HCT116 (cell line): ENCODE measurements around the gene LAMA1. TPM values are rescaled to one million over a fixed set of nuclear protein-coding genes. Genes with fewer than 3 reads are reported as not detected.

Experiments used
- ATAC-seq: fragments of 200-7000 bp; cut with Tn5 transposase; 2 replicates; pipeline ENCODE4 v1.9.1; 2020; ENCODE audit warnings: mild to moderate bottlenecking, moderate library complexity
- BruUV-seq: library from RNA; stranded (reverse); fragments of 400-500 nt; replicated peaks from 2 replicates; lab custom pipeline; 2021; lab: Mats Ljungman, UMichigan
- CTCF ChIA-PET: fragments of 300-600 bp; sonication (Branson Sonifier 250); formaldehyde crosslinking; loops from one replicate; lab custom pipeline; 2021; ENCODE audit warnings: antibody characterized with exemption; lab: Charles Lee
- POLR2A ChIA-PET: fragments of 300-600, 350-600 bp; sonication (Branson Sonifier 250); formaldehyde crosslinking; loops from one replicate; lab custom pipeline; 2021; ENCODE audit warnings: antibody characterized with exemption; lab: Charles Lee
- RAD21 ChIA-PET, 2 experiments: fragments of 300-600 bp; sonication (Branson Sonifier 250); formaldehyde crosslinking; loops; one replicate each; lab custom pipeline; 2023; ENCODE audit warnings: low total read pairs in 2 of 2; ENCODE audit not compliant: uncharacterized antibody in 2 of 2, unreplicated experiment in 2 of 2, low non-redundant PET in 1 of 2; lab: Charles Lee
- DNase-seq: peaks from one replicate; pipeline ENCODE4 v3.0.0-alpha.2; 2010; ENCODE audit warnings: low read depth, low spot score
- H2AFZ ChIP-seq: fragments of 200-600 bp; shearing (Covaris generic), sonication (generic); 2 replicates; pipeline ENCODE4 v1.6.1; 2017; ENCODE audit warnings: low read depth, mixed run types, mixed read lengths, antibody characterized with exemption, low read length; ENCODE audit not compliant: poor library complexity, severe bottlenecking
- H3K27ac ChIP-seq: 2 replicates; pipeline ENCODE4 v1.5.1; 2012; ENCODE audit warnings: low read depth, low read length
- H3K27me3 ChIP-seq: fragments of 200-600 bp; sonication (generic); 2 replicates; pipeline ENCODE4 v1.6.1; 2016; ENCODE audit warnings: mixed run types, low read length, mixed read lengths; ENCODE audit not compliant: insufficient read depth
- H3K36me3 ChIP-seq, 2 experiments: fragments of 200-500 bp in 1 of 2; fragments of 200-600 bp in 1 of 2; sonication (Bioruptor generic) in 1 of 2; sonication (generic) in 1 of 2; 2 replicates each; pipeline versions ENCODE4 v1.5.1 to v1.6.1; 2014 to 2016; ENCODE audit warnings: low read length in 2 of 2, inconsistent platforms in 1 of 2, mixed read lengths in 1 of 2, mixed run types in 1 of 2; ENCODE audit not compliant: insufficient read depth in 2 of 2, control insufficient read depth in 1 of 2
- H3K4me1 ChIP-seq, 2 experiments: fragments of 200-600 bp in 1 of 2; sonication (generic) in 1 of 2; 2 replicates each; pipeline versions ENCODE4 v1.5.1 to v1.6.1; 2012 to 2017; ENCODE audit warnings: low read length in 2 of 2, inconsistent platforms in 1 of 2, mild to moderate bottlenecking in 1 of 2, mixed read lengths in 1 of 2, mixed run types in 1 of 2, moderate library complexity in 1 of 2; ENCODE audit not compliant: insufficient read depth in 2 of 2, control insufficient read depth in 1 of 2
- H3K4me2 ChIP-seq: fragments of 200-600 bp; sonication (generic); 2 replicates; pipeline ENCODE4 v1.6.1; 2017; ENCODE audit warnings: mixed run types, low read length, mixed read lengths
- H3K4me3 ChIP-seq, 2 experiments: fragments of 200-600 bp in 1 of 2; sonication (generic) in 1 of 2; replicated peaks in 1 of 2; 2 replicates each; pipeline ENCODE4 v1.5.1; 2011 to 2016; ENCODE audit warnings: low read length in 2 of 2, control low read depth in 1 of 2, low read depth in 1 of 2, mild to moderate bottlenecking in 1 of 2, mixed read lengths in 1 of 2, mixed run types in 1 of 2
- H3K79me2 ChIP-seq: fragments of 200-600 bp; sonication (generic); 2 replicates; pipeline ENCODE4 v1.6.1; 2017; ENCODE audit warnings: mild to moderate bottlenecking, mixed run types, low read length, moderate library complexity, mixed read lengths; ENCODE audit not compliant: insufficient read depth
- H3K9ac ChIP-seq: fragments of 200-600 bp; sonication (generic); 2 replicates; pipeline ENCODE4 v1.6.1; 2016; ENCODE audit warnings: low read length, mixed read lengths
- H3K9me2 ChIP-seq: fragments of 200-600 bp; sonication (generic), shearing (Covaris generic); 2 replicates; pipeline ENCODE4 v1.6.1; 2017; ENCODE audit warnings: mixed run types, mild to moderate bottlenecking, moderate library complexity; ENCODE audit not compliant: insufficient read depth
- H3K9me3 ChIP-seq, 2 experiments: fragments of 200-500 bp in 1 of 2; fragments of 200-600 bp in 1 of 2; sonication (Bioruptor generic) in 1 of 2; sonication (generic) in 1 of 2; 2 replicates each; pipeline ENCODE4 v1.6.1; 2014 to 2017; ENCODE audit warnings: low read length in 2 of 2, mixed read lengths in 2 of 2, inconsistent platforms in 1 of 2, low read depth in 1 of 2, mild to moderate bottlenecking in 1 of 2, mixed run types in 1 of 2, moderate library complexity in 1 of 2; ENCODE audit not compliant: control insufficient read depth in 1 of 2, insufficient read depth in 1 of 2
- H4K20me1 ChIP-seq: fragments of 200-600 bp; sonication (generic), shearing (Covaris generic); 2 replicates; pipeline ENCODE4 v1.6.1; 2017; ENCODE audit warnings: mixed run types, mild to moderate bottlenecking, moderate library complexity; ENCODE audit not compliant: insufficient read depth
- CBX3 ChIP-seq: IDR thresholded peaks from 2 replicates; pipeline ENCODE4 v1.6.1; 2012; ENCODE audit warnings: low read depth
- EGR1 ChIP-seq: IDR thresholded peaks from 2 replicates; pipeline ENCODE4 v1.6.1; 2012; ENCODE audit warnings: low read depth
- ELF1 ChIP-seq: IDR thresholded peaks from 2 replicates; pipeline ENCODE4 v1.6.1; 2012; ENCODE audit warnings: low read depth, borderline replicate concordance
- EZH2phosphoT487 ChIP-seq: fragments of 200-600 bp; IDR thresholded peaks from 2 replicates; pipeline ENCODE4 v1.6.1; 2018; ENCODE audit warnings: antibody characterized with exemption, borderline replicate concordance
- JUND ChIP-seq: IDR thresholded peaks from 2 replicates; pipeline ENCODE4 v1.6.1; 2012
- MAX ChIP-seq: IDR thresholded peaks from 2 replicates; pipeline ENCODE4 v1.6.1; 2012
- POLR2A ChIP-seq: IDR thresholded peaks from 2 replicates; pipeline ENCODE4 v1.7.0; 2011; ENCODE audit warnings: borderline replicate concordance; ENCODE audit not compliant: insufficient read depth, insufficient read length; ENCODE audit errors: extremely low read depth
- POLR2AphosphoS5 ChIP-seq: IDR thresholded peaks from 2 replicates; pipeline ENCODE4 v1.6.1; 2011; ENCODE audit warnings: mild to moderate bottlenecking, low read depth, low read length, moderate library complexity
- SP1 ChIP-seq: IDR thresholded peaks from 2 replicates; pipeline ENCODE4 v1.6.1; 2012; ENCODE audit warnings: low read depth
- ZFX ChIP-seq: fragments of 450-650 bp; IDR thresholded peaks from 2 replicates; pipeline ENCODE4 v1.6.1; 2017
- intact Hi-C: fragments of 100-400 bp; cut with micrococcal nuclease; formaldehyde crosslinking; loops from 2 replicates; pipeline ENCODE4 v1.10.0; 2022
- total RNA-seq: library from RNA; stranded (reverse); gene quantifications from one replicate; pipeline ENCODE4 v1.2.1, GENCODE V29; 2021; ENCODE audit not compliant: unreplicated experiment
- TF ChIP-seq, protein P1 (sequence below): IDR thresholded peaks from 2 replicates; pipeline ENCODE4 v1.6.1; 2011; ENCODE audit warnings: mild to moderate bottlenecking, low read length, moderate library complexity; ENCODE audit not compliant: insufficient replicate concordance; ENCODE audit errors: extremely low read depth

Gene LAMA1
- total RNA-seq, 1 experiment from 2014 or later, result 0.05 TPM

DNA sequence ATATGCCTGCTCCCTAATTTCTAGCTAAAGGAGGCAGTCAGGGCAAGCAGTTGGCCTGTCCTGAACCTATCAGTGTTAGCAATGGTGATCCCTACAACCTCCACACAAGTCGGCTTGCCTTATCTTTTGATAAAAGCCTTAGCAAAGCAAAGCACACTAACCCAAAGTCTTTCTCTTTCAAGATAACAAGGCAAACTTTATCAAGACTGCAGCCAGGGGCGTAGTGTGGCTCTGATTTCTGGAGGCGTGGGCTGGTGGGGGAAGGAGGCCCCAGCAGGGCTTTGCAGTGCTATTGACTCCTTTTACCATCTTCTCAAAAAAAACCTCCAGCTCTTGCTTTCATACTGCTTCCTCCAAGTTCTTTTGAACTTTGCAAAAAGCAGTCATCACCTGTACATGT is 40.2 kb upstream of the LAMA1 start (continued):
- TF ChIP-seq, protein P1, sequence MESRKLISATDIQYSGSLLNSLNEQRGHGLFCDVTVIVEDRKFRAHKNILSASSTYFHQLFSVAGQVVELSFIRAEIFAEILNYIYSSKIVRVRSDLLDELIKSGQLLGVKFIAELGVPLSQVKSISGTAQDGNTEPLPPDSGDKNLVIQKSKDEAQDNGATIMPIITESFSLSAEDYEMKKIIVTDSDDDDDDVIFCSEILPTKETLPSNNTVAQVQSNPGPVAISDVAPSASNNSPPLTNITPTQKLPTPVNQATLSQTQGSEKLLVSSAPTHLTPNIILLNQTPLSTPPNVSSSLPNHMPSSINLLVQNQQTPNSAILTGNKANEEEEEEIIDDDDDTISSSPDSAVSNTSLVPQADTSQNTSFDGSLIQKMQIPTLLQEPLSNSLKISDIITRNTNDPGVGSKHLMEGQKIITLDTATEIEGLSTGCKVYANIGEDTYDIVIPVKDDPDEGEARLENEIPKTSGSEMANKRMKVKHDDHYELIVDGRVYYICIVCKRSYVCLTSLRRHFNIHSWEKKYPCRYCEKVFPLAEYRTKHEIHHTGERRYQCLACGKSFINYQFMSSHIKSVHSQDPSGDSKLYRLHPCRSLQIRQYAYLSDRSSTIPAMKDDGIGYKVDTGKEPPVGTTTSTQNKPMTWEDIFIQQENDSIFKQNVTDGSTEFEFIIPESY, result no peak
- TF ChIP-seq MAX, result no peak
- no peak for TF ChIP-seq SP1
- no peak for TF ChIP-seq ELF1

DNA sequence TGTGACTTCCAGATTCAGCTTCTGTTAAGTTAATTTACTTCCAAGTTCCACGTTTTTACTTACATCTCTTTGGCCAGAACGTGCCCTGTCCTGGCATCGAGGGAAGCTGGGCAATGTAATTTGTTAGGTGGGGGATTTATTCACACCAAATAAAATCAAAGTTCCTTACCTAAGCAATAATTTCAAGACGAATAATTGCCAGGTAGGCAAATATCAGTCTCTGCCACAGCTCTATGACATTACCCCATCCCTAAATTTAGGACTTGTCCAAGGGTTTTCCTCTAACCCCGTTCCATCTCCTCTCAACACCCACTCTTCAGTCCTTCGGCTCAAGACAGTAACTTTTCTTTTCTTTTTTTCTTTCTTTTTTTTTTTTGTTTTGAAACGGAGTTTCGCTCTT is 38.3 kb upstream of the LAMA1 start:
- Histone ChIP-seq H3K27me3 (no peaks in the 10 kb centered on the region), H3K4me1 (no peaks in the 10 kb centered on the region), H4K20me1 (no peaks in the 10 kb centered on the region), H3K9me2 (no peaks in the 10 kb centered on the region), H2AFZ (no peak overlapping the region), H3K79me2 (no peaks in the 10 kb centered on the region), H3K9me3 (peaks cover 0 to 5% of the 10 kb centered on the region in 2 experiments; a peak in 1 of 4 replicates), H3K4me3 (no peak overlapping the region), H3K4me2 (no peak overlapping the region), H3K36me3 (no peaks in the 10 kb centered on the region), H3K27ac (no peak overlapping the region), H3K9ac (no peak overlapping the region)
- ChIA-PET POLR2A (no interaction called here), RAD21 (no interaction called here), CTCF (no interaction called here)
- DNase-seq (no peak), ATAC-seq (no peak)
- no peak for TF ChIP-seq EGR1
- TF ChIP-seq, protein P1, result no peak
- no peak for TF ChIP-seq CBX3
- TF ChIP-seq JUND, result no peak
- no peak for TF ChIP-seq EZH2phosphoT487
- no peak for TF ChIP-seq ZFX
- TF ChIP-seq POLR2A, result no peak
- TF ChIP-seq POLR2AphosphoS5, result no peak
- intact Hi-C loops, result no loop called here
- no TSS peak for BruUV-seq
